ENCODE data around the gene TEX36. TPM values are rescaled to one million over a fixed set of nuclear protein-coding genes. Genes with fewer than 3 reads are reported as not detected.

Gene TEX36
- total RNA-seq, 1 donor from 2014 or later, result not detected

GRCh38 chr10:125692196-125692595 lies 9.2 kb upstream of the TEX36 start:
- DNase-seq (ENCODE audit: low spot score), result no peak
- Histone ChIP-seq H4K20me1 (ENCODE audit: low read depth) (no peaks in the 10 kb centered on the region), H3K79me2 (ENCODE audit: low read depth) (no peaks in the 10 kb centered on the region), H3F3A (ENCODE audit: low read depth) (no peaks in the 10 kb centered on the region), H3K4me2 (no peak overlapping the region), H2AFZ (replicated peaks) (no peak overlapping the region), H3K9ac (no peak overlapping the region), H3K9me3 (ENCODE audit: low read depth) (no peaks in the 10 kb centered on the region), H3K4me3 (no peak overlapping the region), H3K4me1 (no peaks in the 10 kb centered on the region), H3K27ac (no peak overlapping the region), H3K27me3 (no peaks in the 10 kb centered on the region), H3K36me3 (no peaks in the 10 kb centered on the region)
- Mint-ChIP-seq H3K27ac (no peak overlapping the region), H3K9me3 (no peaks in the 10 kb centered on the region), H3K27me3 (ENCODE audit: insufficient read depth, low read depth) (peaks cover 3% of the 10 kb centered on the region), H3K4me1 (peaks cover 13% of the 10 kb centered on the region), H3K36me3 (no peaks in the 10 kb centered on the region), H3K4me3 (no peak overlapping the region)
- TF ChIP-seq EZH2 (IDR thresholded peaks at IDR 0.05), result no peak
- TF ChIP-seq EZH2phosphoT487 (IDR thresholded peaks at IDR 0.05), result no peak
- no peak for TF ChIP-seq CTCF (IDR thresholded peaks at IDR 0.05)

- Histone ChIP-seq H3K27me3 (no peaks in the 10 kb centered on the region), H3K4me2 (no peak overlapping the region), H3K4me1 (no peaks in the 10 kb centered on the region), H3K9me3 (ENCODE audit: low read depth) (no peaks in the 10 kb centered on the region), H3K4me3 (no peak overlapping the region), H3F3A (ENCODE audit: low read depth) (no peaks in the 10 kb centered on the region), H3K27ac (no peak overlapping the region), H3K9ac (no peak overlapping the region), H4K20me1 (ENCODE audit: low read depth) (no peaks in the 10 kb centered on the region), H3K79me2 (ENCODE audit: low read depth) (no peaks in the 10 kb centered on the region), H2AFZ (replicated peaks) (no peak overlapping the region), H3K36me3 (no peaks in the 10 kb centered on the region)
- no peaks in the 10 kb centered on the region for H3K36me3 Mint-ChIP-seq
- H3K4me3 Mint-ChIP-seq, result no peak overlapping the region
- H3K27me3 Mint-ChIP-seq (ENCODE audit: insufficient read depth, low read depth), result peaks cover 3% of the 10 kb centered on the region
- no peak overlapping the region for H3K27ac Mint-ChIP-seq
- H3K9me3 Mint-ChIP-seq, result no peaks in the 10 kb centered on the region
- TF ChIP-seq CTCF (IDR thresholded peaks at IDR 0.05), result no peak
- TF ChIP-seq EZH2phosphoT487 (IDR thresholded peaks at IDR 0.05), result no peak
- TF ChIP-seq EZH2 (IDR thresholded peaks at IDR 0.05), result no peak
- peaks cover 13% of the 10 kb centered on the region for H3K4me1 Mint-ChIP-seq
- DNase-seq (ENCODE audit: low spot score), result no peak
Measured at GRCh38 chr10:125691160-125691981, 8.4 kb upstream of the TEX36 start.

GRCh38 chr10:125689955-125690569 lies 7.1 kb upstream of the TEX36 start:
- Histone ChIP-seq H3K4me2 (no peak overlapping the region), H3K79me2 (ENCODE audit: low read depth) (no peaks in the 10 kb centered on the region), H3K27ac (no peak overlapping the region), H3K4me3 (no peak overlapping the region), H3K36me3 (no peaks in the 10 kb centered on the region), H3K4me1 (no peaks in the 10 kb centered on the region), H3F3A (ENCODE audit: low read depth) (no peaks in the 10 kb centered on the region), H3K9me3 (ENCODE audit: low read depth) (no peaks in the 10 kb centered on the region), H4K20me1 (ENCODE audit: low read depth) (no peaks in the 10 kb centered on the region), H3K27me3 (no peaks in the 10 kb centered on the region), H2AFZ (replicated peaks) (no peak overlapping the region), H3K9ac (no peak overlapping the region)
- H3K4me3 Mint-ChIP-seq, result no peak overlapping the region
- no peak for DNase-seq (ENCODE audit: low spot score)
- no peaks in the 10 kb centered on the region for H3K36me3 Mint-ChIP-seq
- H3K4me1 Mint-ChIP-seq, result peaks cover 13% of the 10 kb centered on the region
- no peak for TF ChIP-seq EZH2 (IDR thresholded peaks at IDR 0.05)
- no peak overlapping the region for H3K27ac Mint-ChIP-seq
- H3K27me3 Mint-ChIP-seq (ENCODE audit: insufficient read depth, low read depth), result peaks cover 3% of the 10 kb centered on the region
- no peaks in the 10 kb centered on the region for H3K9me3 Mint-ChIP-seq
